Adrenal gland (tissue), 12 donors: ENCODE measurements around the gene CYBC1. TPM values are rescaled to one million over a fixed set of nuclear protein-coding genes. Genes with fewer than 3 reads are reported as not detected.

Experiments used
- DNase-seq, 7 donors: peaks; one replicate each; pipeline ENCODE4 v3.0.0-alpha.2; 2019 to 2020
- H3K27ac ChIP-seq, 5 donors: fragments of 200-600 bp; sonication (generic) in 4 of 5; 1 replicate in 3 of 5; 2 replicates in 2 of 5; pipeline versions ENCODE4 v1.5.1 to v1.8.0; 2016 to 2020; ENCODE audit warnings: mild to moderate bottlenecking in 1 of 5
- H3K27me3 ChIP-seq: fragments of 200-600 bp; 2 replicates; pipeline ENCODE4 v1.8.0; 2021
- H3K36me3 ChIP-seq, 2 donors: fragments of 200-600 bp; replicated peaks in 1 of 2; 1 replicate in 1 of 2; 2 replicates in 1 of 2; pipeline versions ENCODE4 v1.5.1 to v1.8.0; 2018 to 2022
- H3K4me1 ChIP-seq, 2 donors: fragments of 200-600 bp; replicated peaks in 1 of 2; 1 replicate in 1 of 2; 2 replicates in 1 of 2; pipeline versions ENCODE4 v1.5.1 to v1.8.0; 2018 to 2021
- H3K4me3 ChIP-seq, 4 donors: fragments of 200-600 bp; sonication (generic) in 3 of 4; one replicate each; pipeline ENCODE4 v1.5.1; 2016 to 2018
- H3K9me3 ChIP-seq, 3 donors: fragments of 200-600 bp; sonication (generic) in 1 of 3; replicated peaks in 1 of 3; 1 replicate in 2 of 3; 2 replicates in 1 of 3; pipeline versions ENCODE4 v1.5.1 to v1.8.0; 2016 to 2021
- POLR2A ChIP-seq, 2 donors: fragments of 450-650 bp; IDR thresholded peaks; one replicate each; pipeline ENCODE4 v1.6.1; 2017; ENCODE audit warnings: antibody characterized with exemption in 2 of 2, mild to moderate bottlenecking in 2 of 2, moderate library complexity in 1 of 2
- WGBS, 4 donors: extraction: QIAGEN DNeasy Blood & Tissue Kit in 2 of 4; methylation state at CpG; one replicate each; pipeline versions ENCODE4 v1.1.5 to v1.1.7; 2013 to 2017; 5-methylcytosine and 5-hydroxymethylcytosine counted together
- intact Hi-C, 2 donors: fragments of 100-400 bp; cut with DNase I; formaldehyde crosslinking; loops; one replicate each; pipeline versions ENCODE4 v1.14.1 to v1.15.0; 2022 to 2023
- polyA plus RNA-seq, 3 donors: library from polyadenylated mRNA; stranded (reverse); fragments of 200-250 nt in 2 of 3; fragments of 350-450 nt in 1 of 3; fragmentation: Illumina TruSeq in 1 of 3; extraction: RNeasy Lipid Tissue Mini Kit (QIAGEN cat#74804) in 1 of 3; gene quantifications; one replicate each; pipeline ENCODE4 v1.2.3, GENCODE V29; 2013 to 2014
- total RNA-seq, 9 donors: library from RNA; depleted of rRNA in 4 of 9; stranded (reverse); fragments of >200 nt in 4 of 9; fragments of 120-200 nt in 1 of 9; fragmentation: NEBNext Ultra II Directional in 1 of 9; extraction: Animal tissue kit (Norgen Biotek cat#: 25700) in 1 of 9; gene quantifications; one replicate each; pipeline versions ENCODE4 v1.1.0 to v1.2.4, GENCODE V29; 2013 to 2023
- TF ChIP-seq, protein P1 (sequence below), 6 experiments: fragments of 450-650 bp in 4 of 6; fragments of 200-600 bp in 2 of 6; sonication (generic) in 1 of 6; IDR thresholded peaks; 1 replicate in 5 of 6; 2 replicates in 1 of 6; pipeline versions ENCODE4 v1.5.1 to v1.8.0; 2016 to 2021; ENCODE audit warnings: antibody characterized with exemption in 6 of 6, mild to moderate bottlenecking in 2 of 6, moderate library complexity in 1 of 6
- donor health status: healthy with polysubstance abuse.
- donor health status: Bipolar disorder and iron deficiency.
- donor health status: DM: yes; HTN: yes; CAD: no.
- donor health status: DM: no; HTN: no; CAD: no.
- donor health status: DM: no; HTN: no; CAD: no.
- donor health status: DM: yes; HTN: yes; CAD: no.

The CYBC1 gene
- total and polyA plus RNA-seq, 12 donors: 34.6 to 160 (median 69.9) TPM

- Histone ChIP-seq H3K36me3 (peaks cover 0 to 15% of the 10 kb centered on the region in 2 donors), H3K4me3 (no peak overlapping the region), H3K27ac (no peak overlapping the region), H3K9me3 (no peaks in the 10 kb centered on the region), H3K4me1 (no peaks in the 10 kb centered on the region), H3K27me3 (no peaks in the 10 kb centered on the region)
- 81 to 92% (median 90%) methylated on average over 8 to 43 of the region's 43 CpGs for WGBS, 4 donors
- no peak for TF ChIP-seq POLR2A (IDR thresholded peaks at IDR 0.05)
- TF ChIP-seq, protein P1, sequence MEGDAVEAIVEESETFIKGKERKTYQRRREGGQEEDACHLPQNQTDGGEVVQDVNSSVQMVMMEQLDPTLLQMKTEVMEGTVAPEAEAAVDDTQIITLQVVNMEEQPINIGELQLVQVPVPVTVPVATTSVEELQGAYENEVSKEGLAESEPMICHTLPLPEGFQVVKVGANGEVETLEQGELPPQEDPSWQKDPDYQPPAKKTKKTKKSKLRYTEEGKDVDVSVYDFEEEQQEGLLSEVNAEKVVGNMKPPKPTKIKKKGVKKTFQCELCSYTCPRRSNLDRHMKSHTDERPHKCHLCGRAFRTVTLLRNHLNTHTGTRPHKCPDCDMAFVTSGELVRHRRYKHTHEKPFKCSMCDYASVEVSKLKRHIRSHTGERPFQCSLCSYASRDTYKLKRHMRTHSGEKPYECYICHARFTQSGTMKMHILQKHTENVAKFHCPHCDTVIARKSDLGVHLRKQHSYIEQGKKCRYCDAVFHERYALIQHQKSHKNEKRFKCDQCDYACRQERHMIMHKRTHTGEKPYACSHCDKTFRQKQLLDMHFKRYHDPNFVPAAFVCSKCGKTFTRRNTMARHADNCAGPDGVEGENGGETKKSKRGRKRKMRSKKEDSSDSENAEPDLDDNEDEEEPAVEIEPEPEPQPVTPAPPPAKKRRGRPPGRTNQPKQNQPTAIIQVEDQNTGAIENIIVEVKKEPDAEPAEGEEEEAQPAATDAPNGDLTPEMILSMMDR (IDR thresholded peaks at IDR 0.05): no peak
- no peak for DNase-seq
- intact Hi-C loops: no loop called here
These were observed 14.7 kb downstream of the CYBC1 start for GRCh38 chr17:82435601-82436583.

GRCh38 chr17:82435103-82435502 lies 15.4 kb downstream of the CYBC1 start:
- no peak for DNase-seq
- intact Hi-C loops: no loop called here
- H3K36me3 ChIP-seq: peaks cover 0 to 15% of the 10 kb centered on the region in 2 donors
- TF ChIP-seq, protein P1 (IDR thresholded peaks at IDR 0.05): no peak
- no peak for TF ChIP-seq POLR2A (IDR thresholded peaks at IDR 0.05)
- no peaks in the 10 kb centered on the region for H3K4me1 ChIP-seq
- 81 to 92% (median 88%) methylated on average over 12 of the region's 12 CpGs for WGBS, 4 donors
- no peaks in the 10 kb centered on the region for H3K9me3 ChIP-seq
- no peaks in the 10 kb centered on the region for H3K27me3 ChIP-seq
- H3K27ac ChIP-seq: no peak overlapping the region
- no peak overlapping the region for H3K4me3 ChIP-seq

DNA sequence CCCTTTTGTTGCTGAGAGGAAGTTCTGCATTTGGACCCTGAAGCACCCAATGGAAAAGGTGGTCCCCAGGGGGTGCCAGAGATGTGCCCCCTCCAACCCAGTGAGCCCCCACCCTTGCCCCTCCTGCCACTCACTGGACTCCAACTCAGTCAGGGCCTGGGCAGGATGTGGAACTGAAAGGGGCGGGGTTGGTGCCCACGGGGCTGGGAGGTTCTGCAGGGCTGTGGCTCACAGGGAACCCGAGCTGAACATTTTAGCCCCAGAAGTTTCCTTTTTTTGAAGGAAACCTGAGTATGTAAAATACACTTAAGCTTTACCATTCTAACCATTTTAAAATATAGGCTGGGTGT lies 16.4 kb downstream of the CYBC1 start:
- DNase-seq: no peak
- H3K36me3 ChIP-seq: peaks cover 0 to 15% of the 10 kb centered on the region in 2 donors

GRCh38 chr17:82433560-82434215 lies 16.9 kb downstream of the CYBC1 start:
- no peak for DNase-seq
- H3K9me3 ChIP-seq: no peaks in the 10 kb centered on the region
- H3K36me3 ChIP-seq: peaks cover 0 to 15% of the 10 kb centered on the region in 2 donors
- H3K27me3 ChIP-seq: no peaks in the 10 kb centered on the region
- no peak overlapping the region for H3K27ac ChIP-seq
- intact Hi-C loops: no loop called here
- 85 to 96% (median 91%) methylated on average over 15 to 32 of the region's 32 CpGs for WGBS, 4 donors
- H3K4me1 ChIP-seq: no peaks in the 10 kb centered on the region
- TF ChIP-seq, protein P1 (IDR thresholded peaks at IDR 0.05): no peak
- TF ChIP-seq POLR2A (IDR thresholded peaks at IDR 0.05): no peak
- H3K4me3 ChIP-seq: no peak overlapping the region

More for the DNA sequence above, 16.4 kb downstream of the CYBC1 start:
- H3K4me3 ChIP-seq: no peak overlapping the region
- intact Hi-C loops: no loop called here
- no peak overlapping the region for H3K27ac ChIP-seq
- TF ChIP-seq, protein P1 (IDR thresholded peaks at IDR 0.05): no peak
- no peak for TF ChIP-seq POLR2A (IDR thresholded peaks at IDR 0.05)
- H3K27me3 ChIP-seq: no peaks in the 10 kb centered on the region
- 56 to 80% (median 73%) methylated on average over 3 of the region's 3 CpGs for WGBS, 4 donors
- H3K9me3 ChIP-seq: no peaks in the 10 kb centered on the region
- H3K4me1 ChIP-seq: no peaks in the 10 kb centered on the region
